Transverse colon (tissue), 4 donors: ENCODE results near the gene CDX1.

ENCODE experiments used
- CTCF ChIP-seq, 5 experiments: fragments of 200-600 bp in 3 of 5; fragments of 450-650 bp in 2 of 5; sonication (generic) in 3 of 5; IDR thresholded peaks; 1 replicate in 2 of 5; 2 replicates in 3 of 5; pipeline ENCODE4 v1.5.1; 2016 to 2017; ENCODE audit warnings: antibody characterized with exemption in 5 of 5, inconsistent platforms in 3 of 5, mild to moderate bottlenecking in 2 of 5, moderate library complexity in 1 of 5
- EP300 ChIP-seq: sonication (generic); formaldehyde crosslinking; IDR thresholded peaks from one replicate; pipeline ENCODE4 v1.6.1; 2017; ENCODE audit warnings: antibody characterized with exemption, low read depth
- POLR2AphosphoS5 ChIP-seq, 3 donors: sonication (generic); formaldehyde crosslinking; IDR thresholded peaks; one replicate each; pipeline ENCODE4 v1.6.1; 2016; ENCODE audit warnings: antibody characterized with exemption in 3 of 3

GRCh38 chr5:150172556-150172955 lies 6.0 kb downstream of the CDX1 start:
- no peak for TF ChIP-seq CTCF (IDR thresholded peaks at IDR 0.05)
- TF ChIP-seq EP300: no peak
- TF ChIP-seq POLR2AphosphoS5 (IDR thresholded peaks at IDR 0.05): no peak
